Stimulated activated CD8-positive, alpha-beta memory T cell treated with anti-CD3 and anti-CD28 coated beads, Interleukin-7, amount 100 ng/mL, for 24 hours (primary cell): ENCODE data around the gene PTPRN.

ENCODE experiments used
- DNase-seq: peaks from one replicate; pipeline ENCODE4 v3.0.0-alpha.2; 2020; ENCODE audit warnings: low read depth

The PTPRN gene

GRCh38 chr2:219308142-219309101 is 779 bp downstream of the PTPRN start:
- peak; percentile 28 for DNase-seq

- DNase-seq, result no peak
Observed at GRCh38 chr2:219306047-219306446, 3.2 kb downstream of the PTPRN start.

- no peak for DNase-seq
Observed at GRCh38 chr2:219304223-219304622, 5.0 kb downstream of the PTPRN start.

GRCh38 chr2:219302412-219302968 is 6.7 kb downstream of the PTPRN start:
- no peak for DNase-seq

- DNase-seq, result no peak
Observed at GRCh38 chr2:219300022-219300421, 9.2 kb downstream of the PTPRN start.

GRCh38 chr2:219299372-219299760 is 9.8 kb downstream of the PTPRN start:
- DNase-seq, result no peak

- DNase-seq, result peak; percentile 83
Observed at GRCh38 chr2:219298759-219299371, 10.3 kb downstream of the PTPRN start.

GRCh38 chr2:219297766-219298456 is 11.3 kb downstream of the PTPRN start:
- DNase-seq, result no peak

GRCh38 chr2:219296631-219297391 is 12.4 kb downstream of the PTPRN start:
- DNase-seq, result no peak

- DNase-seq, result no peak
Observed at GRCh38 chr2:219296142-219296541, 13.1 kb downstream of the PTPRN start.

GRCh38 chr2:219294356-219295351 is 14.5 kb downstream of the PTPRN start:
- peak; percentile 77 for DNase-seq

- DNase-seq, result no peak
Observed at GRCh38 chr2:219293736-219294231, 15.4 kb downstream of the PTPRN start.

- no peak for DNase-seq
Observed at GRCh38 chr2:219292616-219293015, 16.6 kb downstream of the PTPRN start.

GRCh38 chr2:219291910-219292490 is 17.2 kb downstream of the PTPRN start:
- no peak for DNase-seq

- no peak for DNase-seq
Observed at GRCh38 chr2:219291394-219291793, 17.8 kb downstream of the PTPRN start.

GRCh38 chr2:219290381-219291171 is 18.6 kb downstream of the PTPRN start:
- DNase-seq, result no peak

GRCh38 chr2:219289537-219290361 is 19.5 kb downstream of the PTPRN start:
- DNase-seq, result no peak

GRCh38 chr2:219289195-219289536 is 20.0 kb downstream of the PTPRN start:
- DNase-seq, result no peak
